IPS-18c (cell line): ENCODE data around the gene STK24.
"Not testable (repeated sequence)": the region's sequence is repeated elsewhere in the genome, so short reads cannot be mapped to it uniquely, and the experiment has no call there.

Source experiments
- H3K4me3 ChIP-seq: 2 replicates; pipeline ENCODE4 v1.7.0; 2013; ENCODE audit warnings: low read depth, mild to moderate bottlenecking, low read length, moderate library complexity; ENCODE audit not compliant: insufficient read depth
- H3K9me3 ChIP-seq: one replicate; pipeline ENCODE4 v1.6.1; 2013; ENCODE audit warnings: mild to moderate bottlenecking, low read length, moderate library complexity; ENCODE audit not compliant: control insufficient read depth, insufficient read depth

STK24 gene

DNA sequence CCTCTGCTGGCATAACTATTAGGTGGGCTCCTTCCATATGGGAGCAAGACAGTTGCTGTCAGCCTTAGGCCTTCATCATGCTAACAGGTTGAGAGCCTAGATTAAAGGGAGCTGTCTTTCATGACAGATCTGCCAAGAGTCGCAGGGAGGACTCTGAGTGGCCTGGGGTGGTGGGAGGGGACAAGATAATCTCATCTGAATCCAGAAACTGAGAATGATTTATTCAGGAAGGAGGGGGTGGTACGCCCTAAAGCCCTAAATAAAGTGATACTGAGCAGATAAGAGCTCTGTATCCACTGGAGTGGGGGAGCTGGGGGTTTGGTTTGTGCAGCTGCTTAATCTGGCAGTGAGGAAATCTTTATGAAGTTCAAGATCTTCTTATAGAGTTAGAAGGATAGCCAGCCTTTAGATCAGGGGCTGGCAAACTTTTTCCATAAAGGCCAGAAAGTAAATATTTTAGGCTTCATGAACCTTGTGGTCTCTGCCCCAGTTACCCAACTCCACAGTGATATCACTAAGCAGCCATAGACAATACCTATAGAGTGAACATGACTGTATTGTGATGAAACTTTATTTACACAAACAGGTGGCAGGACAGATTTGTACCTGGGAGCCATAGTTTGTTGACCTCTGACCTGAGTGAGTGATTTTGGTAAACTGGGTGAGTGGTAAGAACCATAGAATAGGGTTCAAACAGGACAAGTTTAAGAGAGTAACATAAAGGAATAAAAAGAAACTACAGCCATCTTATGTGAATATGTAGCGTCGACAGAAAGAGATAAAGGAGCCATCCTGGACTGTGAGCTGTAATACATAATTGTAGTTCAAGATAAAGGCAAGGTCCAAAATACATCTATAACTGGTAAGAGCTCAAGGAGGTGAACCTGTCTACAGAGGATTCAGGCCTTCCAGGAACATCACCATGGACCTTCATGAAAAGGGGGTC is 9.8 kb upstream of the STK24 start:
- no peaks in the 10 kb centered on the region for H3K9me3 ChIP-seq
- H3K4me3 ChIP-seq = no peak overlapping the region

DNA sequence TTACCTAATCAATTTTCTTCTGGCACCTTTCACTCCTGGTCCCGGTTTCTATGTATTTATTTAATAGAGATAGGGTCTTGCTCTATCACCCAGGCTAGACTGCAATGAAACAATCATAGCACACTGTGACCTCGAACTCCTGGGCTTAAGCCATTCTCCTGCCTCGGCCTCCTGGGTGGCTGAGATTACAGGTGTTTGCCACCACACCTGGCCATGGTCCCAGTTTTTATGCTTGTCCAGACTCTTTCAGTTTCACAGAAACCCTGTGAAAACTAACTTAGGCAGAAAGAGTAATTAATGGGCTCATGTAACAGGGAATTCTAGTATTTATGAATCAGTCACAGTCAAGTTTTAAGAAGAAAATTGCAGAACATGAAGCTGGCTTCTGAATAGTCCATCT is 9.0 kb upstream of the STK24 start:
- H3K9me3 ChIP-seq = no peaks in the 10 kb centered on the region
- no peak overlapping the region for H3K4me3 ChIP-seq

DNA sequence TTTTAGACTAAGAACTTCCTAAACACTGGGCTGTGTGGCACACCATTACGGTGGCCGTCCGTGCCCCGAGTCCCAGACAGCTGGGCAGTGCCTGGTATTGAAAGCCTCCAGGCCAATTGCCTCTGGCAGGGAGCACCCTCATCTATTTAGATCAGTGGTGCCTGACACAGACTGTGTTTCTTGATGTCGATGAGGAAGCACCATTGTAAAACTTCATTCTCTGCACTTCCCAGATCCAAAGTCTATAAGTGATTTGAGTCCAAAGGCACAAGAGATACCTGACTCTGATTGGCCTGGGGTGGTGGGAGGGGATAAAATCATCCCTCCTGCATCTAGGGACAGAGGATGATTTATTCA is 8.5 kb upstream of the STK24 start:
- no peak overlapping the region for H3K4me3 ChIP-seq
- no peaks in the 10 kb centered on the region for H3K9me3 ChIP-seq

DNA sequence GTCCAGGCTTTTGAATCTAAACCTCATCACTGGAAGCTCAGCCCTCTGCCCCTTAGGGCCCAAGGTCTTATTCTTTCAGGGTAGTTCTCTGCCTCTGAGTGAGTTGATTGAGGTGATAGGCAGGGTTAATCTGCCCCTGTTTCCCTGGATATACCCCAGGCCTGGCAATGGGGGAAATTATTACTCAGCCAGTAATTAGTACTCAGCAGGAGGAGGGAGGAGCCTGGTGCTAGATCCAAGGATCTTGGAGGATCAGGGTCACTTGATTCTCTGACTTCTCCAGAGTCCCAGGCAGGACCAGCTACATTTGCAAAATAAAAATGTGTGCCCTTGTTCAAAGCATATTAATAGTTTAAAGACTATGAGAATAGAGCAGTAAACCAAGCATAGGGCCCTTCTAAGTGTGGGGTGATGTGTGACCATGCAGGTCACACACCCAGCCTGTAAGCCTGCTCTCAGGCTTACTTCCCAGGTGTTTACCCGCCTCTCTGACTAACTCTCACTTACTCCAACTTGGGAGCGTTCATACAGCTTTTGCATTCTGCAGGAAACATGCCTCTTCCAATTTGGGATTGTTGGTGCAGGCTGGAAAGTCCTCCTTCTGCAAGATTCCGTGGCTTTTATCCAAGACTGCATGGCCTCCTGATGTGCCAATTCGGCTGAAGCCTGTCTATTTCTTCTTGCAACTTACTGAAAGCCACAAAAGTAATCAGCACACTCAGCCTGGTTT is 7.9 kb upstream of the STK24 start:
- no peaks in the 10 kb centered on the region for H3K9me3 ChIP-seq
- H3K4me3 ChIP-seq = no peak overlapping the region

- no peaks in the 10 kb centered on the region for H3K9me3 ChIP-seq
Measured at GRCh38 chr13:98582947-98583346, 6.0 kb upstream of the STK24 start.

DNA sequence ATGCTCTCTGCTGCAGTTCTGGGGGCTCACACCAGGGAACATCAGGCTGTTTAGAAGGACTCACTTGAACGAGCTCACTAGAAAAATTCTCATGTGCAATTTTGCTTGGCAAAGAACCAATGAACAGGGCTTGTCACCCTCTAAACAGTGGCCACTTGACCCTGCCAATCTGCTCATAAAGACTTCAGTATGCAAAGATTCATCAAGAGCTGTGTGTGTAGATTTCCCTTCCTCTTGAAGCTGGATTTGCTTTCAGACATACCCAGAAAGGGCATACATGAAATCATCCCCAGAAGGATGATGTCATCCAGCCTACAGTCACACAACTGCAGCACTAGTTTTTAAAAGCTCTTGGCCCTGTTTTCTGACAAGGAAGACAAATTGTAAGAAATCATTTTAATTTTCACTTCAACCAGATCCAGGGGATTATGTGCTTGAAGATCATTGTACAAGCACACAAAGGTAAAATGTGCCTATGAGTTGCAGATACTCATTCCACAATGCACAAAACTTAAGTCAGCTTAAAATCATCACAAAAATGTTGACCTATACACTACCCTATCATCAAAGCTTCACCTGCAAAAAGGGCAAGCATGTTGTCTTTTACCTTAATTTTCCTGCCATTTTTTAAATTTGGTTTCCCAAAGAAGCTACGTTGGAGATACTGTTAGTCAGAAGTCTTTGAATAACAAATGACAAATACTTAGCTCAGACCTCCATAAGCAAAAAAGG is 5.2 kb upstream of the STK24 start:
- Histone ChIP-seq H3K4me3 (no peak overlapping the region), H3K9me3 (no peaks in the 10 kb centered on the region)

More at GRCh38 chr13:98582947-98583346, 6.0 kb upstream of the STK24 start:
- no peak overlapping the region for H3K4me3 ChIP-seq

GRCh38 chr13:98581381-98581780 is 4.5 kb upstream of the STK24 start:
- no peak overlapping the region for H3K4me3 ChIP-seq

DNA sequence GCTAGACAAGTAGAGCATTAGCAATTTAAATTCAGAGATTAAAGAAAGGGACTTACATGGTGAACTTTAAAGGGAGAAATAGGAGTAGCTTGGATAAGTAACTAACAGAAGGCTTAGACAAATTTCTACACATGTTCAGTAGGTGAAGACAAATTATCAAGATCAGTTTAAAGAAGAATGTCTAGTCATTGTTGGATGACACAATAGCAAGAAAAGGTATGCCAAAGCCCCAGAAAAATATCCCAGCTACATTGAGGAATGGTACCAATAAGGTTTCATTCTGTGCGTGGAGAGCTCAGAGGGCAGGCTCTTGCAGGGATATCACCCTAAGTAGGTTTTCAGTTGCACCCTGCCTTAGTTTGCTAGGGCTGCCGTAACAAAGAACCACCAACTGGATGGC is 3.5 kb upstream of the STK24 start:
- H3K4me3 ChIP-seq = no peak overlapping the region
- H3K9me3 ChIP-seq = no peaks in the 10 kb centered on the region

More at GRCh38 chr13:98581381-98581780, 4.5 kb upstream of the STK24 start:
- no peaks in the 10 kb centered on the region for H3K9me3 ChIP-seq

DNA sequence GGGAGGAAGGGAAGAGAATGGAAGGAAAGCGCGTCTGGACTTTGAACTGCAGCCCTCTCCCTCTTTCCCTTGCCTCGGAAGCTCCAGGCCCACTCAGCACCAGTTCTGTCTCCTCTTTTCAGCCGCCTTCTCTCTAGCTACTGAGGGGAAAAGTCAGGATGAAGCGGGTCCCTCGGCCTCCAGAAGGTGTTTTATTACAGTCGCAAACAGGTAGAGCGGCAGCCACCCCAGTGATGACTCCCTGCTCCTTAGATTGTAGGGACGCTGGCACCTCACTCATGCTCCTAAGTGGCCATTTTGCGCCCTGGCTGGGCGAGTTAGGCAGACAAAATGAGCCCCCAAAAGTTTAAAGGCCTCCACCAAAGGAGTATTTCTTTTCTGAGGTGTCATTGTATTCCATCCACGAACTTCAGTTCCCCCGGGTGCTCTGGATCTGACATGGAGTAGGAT is 954 bp upstream of the STK24 start:
- H3K4me3 ChIP-seq = peak overlapping the region; percentile 77
- no peaks in the 10 kb centered on the region for H3K9me3 ChIP-seq

DNA sequence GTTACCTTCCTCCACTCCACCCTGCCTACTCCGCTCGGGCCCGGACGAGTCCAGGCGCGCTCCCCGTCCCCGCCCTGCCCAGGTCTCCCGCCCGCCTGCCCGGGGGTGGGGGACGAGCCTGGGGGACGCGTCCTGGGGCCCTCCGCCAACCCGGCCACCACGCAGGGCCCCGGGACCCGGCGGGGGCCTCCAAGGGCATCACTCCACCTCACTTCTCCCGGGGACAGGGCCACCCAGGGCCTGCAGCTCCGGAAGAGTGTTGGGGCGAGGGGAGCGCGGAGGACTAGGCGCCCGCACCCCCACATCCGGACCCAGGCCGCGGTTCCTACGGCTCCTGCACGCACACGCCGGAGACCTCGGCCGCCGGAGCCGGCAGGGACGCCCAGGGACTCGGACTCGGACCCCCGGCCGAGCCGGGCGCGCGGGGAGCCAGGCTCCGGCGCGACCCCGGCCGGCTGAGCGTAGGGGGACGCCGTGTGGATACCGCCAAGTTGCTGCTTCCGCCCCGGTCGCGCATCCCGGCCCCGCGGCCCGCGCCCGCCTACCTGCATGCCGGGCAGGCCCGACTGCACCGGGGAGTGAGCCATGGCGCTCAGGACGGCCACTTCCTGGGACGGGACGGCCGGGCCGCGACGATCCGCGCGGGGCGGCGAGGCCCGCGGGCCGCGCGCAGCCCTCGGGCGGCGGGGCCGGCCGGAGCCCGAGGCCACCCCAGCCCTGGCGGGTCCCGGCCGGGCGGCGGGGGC is 534 bp downstream of the STK24 start:
- H3K4me3 ChIP-seq = peak overlapping the region; percentile 91
- H3K9me3 ChIP-seq = no peaks in the 10 kb centered on the region

- H3K9me3 ChIP-seq = no peaks in the 10 kb centered on the region
- peak overlapping the region; percentile 91 for H3K4me3 ChIP-seq
Measured at GRCh38 chr13:98575904-98576199, 1.1 kb downstream of the STK24 start.

- H3K4me3 ChIP-seq = peak overlapping the region; percentile 91
- H3K9me3 ChIP-seq = no peaks in the 10 kb centered on the region
Measured at GRCh38 chr13:98575009-98575903, 1.7 kb downstream of the STK24 start.

DNA sequence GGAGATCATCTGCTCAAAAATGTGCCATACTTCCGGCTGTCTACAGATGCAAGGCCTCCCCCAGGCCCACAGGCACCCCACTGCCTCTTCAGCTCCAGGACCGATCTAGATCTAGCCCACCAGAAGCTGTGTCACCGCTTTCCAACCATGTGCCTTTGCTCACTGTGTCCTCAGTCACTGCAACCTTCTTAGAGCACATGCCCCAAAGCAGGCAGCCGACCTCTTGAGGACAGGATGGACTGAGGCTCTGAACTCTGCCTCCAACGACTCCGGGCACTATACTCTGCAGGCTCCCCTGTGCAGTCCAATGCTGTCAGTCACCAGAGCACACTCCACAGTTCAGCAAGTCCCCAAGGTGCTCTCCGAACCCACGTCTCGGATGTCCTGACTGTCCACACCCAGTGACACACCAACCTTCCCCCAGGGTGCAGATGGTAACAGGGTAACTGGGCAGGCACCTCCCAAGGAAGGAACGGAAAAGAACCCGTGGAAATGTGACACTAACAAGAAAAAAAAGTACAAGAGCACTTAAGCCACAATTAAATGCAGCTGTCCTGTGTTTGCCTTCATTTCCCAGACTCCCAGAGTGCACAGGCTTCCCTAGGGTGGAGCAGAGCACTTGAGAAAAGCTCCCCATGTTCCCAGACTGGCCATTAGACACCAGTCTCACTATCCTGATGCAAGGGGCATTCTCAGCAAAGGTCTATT is 4.8 kb downstream of the STK24 start:
- no peak overlapping the region; the same call in 1 of the 2 replicates for H3K4me3 ChIP-seq
- H3K9me3 ChIP-seq = no peaks in the 10 kb centered on the region

DNA sequence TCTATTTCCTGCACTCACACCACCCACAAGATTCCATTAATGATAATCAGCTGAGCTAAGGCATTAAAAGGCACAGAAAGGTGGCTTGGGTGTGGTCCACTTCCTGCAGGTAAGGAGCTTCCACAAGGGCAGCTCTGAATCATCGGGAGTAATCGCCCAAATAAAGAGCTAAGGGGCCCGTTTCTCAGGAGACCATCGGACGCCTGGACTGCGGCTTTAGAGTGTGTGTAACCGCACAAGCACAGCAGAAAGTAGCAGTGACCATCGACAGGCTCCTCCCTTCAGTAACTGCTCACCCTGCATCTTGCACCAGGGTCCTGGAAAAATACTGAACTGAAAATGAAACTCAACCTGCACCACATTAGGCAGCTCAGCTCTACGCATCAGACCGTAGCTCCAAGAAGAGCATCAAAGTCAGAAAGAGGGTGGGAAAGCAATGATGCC is 6.0 kb downstream of the STK24 start:
- Histone ChIP-seq H3K4me3 (no peak overlapping the region), H3K9me3 (no peaks in the 10 kb centered on the region)

DNA sequence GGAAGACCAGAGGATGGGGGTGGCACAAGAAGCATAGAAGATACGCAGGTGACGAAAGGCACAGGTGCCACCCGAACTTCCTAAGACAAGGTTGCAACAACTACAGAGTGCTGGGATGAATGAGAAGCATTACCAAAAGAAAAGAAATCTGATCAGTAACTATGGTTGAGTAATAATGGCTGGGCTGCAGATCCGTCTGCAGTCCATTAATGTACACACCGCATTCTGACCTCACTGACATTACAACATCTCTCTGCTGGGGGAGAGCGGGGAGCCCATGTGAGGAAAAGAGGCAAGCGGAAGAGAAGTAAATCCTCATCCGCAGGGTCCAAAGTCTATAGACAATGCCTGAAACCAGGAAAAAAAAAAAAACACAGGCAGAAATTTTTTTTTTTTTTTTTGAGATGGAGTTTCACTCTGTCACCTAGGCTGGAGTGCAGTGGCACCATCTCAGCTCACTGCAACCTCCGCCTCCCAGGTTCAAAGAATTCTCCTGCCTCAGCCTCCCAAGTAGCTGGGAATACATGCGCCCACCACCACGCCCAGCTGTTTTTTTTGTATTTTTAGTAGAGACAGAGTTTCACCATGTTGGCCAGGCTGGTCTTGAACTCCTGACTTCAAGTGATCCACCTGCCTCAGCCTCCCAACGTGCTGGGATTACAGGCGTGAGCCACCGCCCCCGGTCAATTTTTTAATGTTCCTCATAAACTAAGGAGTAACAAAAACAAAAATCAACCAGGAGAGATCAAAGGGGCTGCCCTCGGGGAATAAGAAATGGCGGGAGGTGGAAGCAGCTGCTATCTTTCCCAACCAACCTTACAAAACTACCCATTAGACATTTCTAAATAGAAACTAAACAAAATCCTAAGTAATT is 7.2 kb downstream of the STK24 start:
- H3K9me3 ChIP-seq, H3K4me3 ChIP-seq: not testable (repeated sequence)
